ENCODE results near the gene AMFR. TPM values are rescaled to one million over a fixed set of nuclear protein-coding genes. Genes with fewer than 3 reads are reported as not detected.
A peak's percentile ranks its signal among the peaks of the same experiment; 100 is the strongest.

The AMFR gene
- total RNA-seq, 1 donor from 2014 or later = 266 TPM

DNA sequence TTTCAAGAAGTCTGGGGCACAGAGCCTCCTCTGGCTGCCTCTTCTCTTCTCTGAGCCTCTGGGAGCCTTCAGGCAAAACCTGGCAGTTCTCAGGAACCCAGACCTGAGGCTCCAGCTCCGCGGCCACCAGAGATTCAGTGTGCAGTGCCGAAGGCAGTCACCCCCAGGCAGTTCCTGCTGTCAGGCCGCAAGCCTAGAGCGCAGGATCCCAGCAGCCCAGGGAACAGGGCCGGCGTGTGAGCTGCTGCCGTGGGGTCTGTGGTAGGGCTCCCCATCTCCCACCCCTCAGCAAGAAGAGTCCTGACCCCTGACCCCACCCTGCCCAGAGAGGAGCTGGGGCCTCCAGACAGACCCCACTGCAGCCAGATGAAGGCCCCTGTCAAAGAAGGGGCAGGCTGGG lies 78.2 kb downstream of the AMFR start:
- DNase-seq = no peak

DNA sequence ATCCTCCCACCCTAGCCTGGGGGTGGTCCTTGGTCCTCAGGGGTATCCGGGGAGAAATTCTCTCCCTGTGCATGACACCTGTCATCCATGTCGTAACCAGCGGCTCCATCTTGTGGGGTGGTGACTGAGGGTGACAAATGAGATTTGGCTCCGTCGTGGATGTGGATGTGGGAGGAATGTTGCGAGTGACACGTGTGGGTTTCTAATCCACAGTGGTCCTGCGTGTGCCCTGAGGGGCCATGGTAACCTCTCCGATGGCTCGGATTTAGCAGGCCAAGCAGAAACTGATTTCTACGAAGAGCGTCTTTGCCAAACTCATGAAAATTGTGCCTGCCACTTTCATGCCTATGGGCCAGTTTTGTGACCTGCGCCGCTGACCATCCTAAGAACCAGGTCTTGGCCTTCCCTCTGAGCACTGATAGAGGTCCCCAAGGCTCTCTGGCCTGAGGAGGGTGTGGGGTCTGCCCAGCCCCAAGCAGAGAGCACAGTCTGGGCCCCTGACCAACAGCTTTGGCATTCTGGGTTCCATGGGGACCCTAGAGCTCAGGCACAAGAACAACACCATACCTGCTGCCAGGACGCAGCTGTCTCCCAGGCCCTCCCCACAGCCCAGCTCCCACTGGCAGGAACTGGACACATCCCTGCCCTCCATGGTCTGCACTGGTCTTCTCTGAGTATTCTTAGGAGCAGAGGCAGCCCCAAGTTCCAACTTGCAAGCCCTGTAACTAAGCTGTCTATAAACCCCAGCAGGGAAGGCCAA lies 79.0 kb downstream of the AMFR start:
- DNase-seq = no peak

DNA sequence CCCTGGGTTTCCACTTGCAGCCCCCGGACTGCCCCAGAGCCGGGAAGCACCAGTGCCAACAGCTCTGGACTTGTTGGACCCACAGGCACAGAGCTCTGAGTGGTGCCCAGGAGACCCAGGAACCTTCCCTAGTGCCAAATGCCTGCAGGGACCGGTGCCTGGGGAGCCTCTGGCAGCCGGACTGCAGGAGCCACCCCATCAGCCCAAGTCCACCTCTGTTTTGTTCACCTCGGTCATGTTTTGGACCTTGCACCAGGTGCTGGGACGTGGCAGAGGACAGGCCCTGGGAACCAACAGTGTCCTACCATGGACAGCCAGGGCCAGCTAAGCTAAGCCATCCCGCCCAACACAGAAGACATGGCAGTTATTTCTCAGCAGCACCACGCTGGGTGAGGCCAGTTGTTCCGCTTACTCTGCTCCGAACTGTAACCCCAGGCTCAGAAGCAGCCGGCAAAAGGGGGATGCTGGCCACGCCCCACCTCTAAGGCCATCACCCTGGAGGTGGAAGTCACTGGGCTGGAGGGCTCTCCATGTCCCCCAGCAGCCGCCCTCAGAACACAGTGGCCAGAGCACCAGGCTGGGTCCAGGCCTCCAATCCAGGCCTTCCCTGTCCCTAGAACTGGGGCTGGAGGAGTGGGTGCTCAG lies 79.8 kb downstream of the AMFR start:
- DNase-seq = no peak

DNA sequence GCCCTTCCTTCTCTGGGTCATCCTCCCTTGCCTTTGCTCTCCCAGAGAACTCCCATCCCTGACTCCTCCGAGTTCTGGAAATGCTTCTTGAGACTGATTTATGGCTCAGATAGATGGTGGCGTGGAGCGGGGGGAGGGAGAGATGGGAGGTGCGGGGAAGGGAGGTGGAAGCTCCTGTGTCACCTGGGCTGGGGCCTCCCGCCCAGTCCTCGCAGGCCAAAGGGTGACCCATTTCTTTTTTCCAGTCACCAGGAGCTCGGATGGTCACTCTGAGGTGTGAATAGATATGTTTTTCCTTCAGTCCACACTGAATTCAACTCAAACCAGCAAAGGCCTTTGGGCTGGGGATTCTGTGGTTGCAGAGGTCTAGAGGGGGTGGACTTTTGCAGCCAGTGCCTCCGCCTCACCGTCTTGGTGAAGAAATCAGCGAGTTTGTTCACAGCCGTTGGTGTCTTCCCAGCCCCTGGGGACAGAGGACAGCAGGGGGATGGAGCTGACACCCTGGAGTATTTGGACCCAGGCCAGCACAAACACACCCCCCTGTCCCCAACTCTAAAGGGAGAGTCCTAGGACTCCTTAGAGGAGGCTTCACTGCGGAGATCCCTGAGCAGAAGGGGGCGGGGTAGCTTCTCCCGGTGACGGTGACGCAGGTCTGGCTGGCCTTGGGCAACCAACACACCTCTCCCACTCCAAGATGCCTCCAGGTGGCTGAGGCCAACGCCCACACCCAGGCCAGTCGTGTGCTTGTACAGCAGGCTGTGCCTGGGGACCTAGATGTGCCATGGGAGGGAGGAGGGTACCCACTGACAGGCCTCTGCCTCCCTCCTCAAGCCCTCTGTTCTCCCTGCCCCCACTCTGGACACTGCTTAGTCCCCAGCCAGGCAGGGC lies 80.6 kb downstream of the AMFR start:
- no peak for DNase-seq

DNA sequence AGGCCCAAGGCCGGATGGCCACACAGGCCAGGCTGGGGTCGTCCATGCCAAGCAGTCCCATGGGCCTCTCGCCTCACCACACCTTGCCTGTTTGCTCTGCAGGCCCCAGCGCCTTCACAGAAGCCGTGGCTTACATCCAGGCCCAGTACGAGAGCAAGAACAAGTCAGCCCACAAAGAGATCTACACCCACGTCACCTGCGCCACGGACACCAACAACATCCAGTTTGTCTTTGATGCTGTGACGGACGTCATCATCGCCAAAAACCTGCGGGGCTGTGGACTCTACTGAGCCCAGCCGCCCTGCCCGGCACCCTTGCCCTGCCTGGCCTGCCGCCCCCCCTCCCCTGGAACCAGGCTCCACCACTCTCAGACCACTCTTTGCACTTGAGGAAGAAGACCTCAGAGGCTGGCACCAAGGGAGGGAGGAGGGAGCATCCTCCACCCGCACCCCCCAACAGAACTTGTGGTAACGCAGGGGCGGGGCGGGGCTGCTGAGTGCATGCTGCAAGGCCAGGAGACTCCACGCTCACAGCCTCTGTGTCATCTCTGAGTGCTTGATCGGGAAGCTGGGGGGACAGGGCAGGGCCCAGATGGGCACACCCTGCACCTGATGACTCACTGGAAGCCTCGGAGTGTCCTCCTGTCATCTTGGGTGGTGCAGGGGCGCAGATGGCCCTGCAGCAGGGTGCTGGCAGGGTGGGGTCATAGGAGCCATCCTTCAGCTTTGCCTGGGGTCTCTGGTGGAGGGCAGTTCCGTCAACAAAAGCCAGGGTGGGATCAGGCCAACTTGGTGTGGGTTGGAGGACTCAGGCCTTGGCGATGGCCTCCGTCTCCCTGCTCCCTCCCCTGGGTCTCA lies 81.5 kb downstream of the AMFR start:
- DNase-seq = no peak

DNA sequence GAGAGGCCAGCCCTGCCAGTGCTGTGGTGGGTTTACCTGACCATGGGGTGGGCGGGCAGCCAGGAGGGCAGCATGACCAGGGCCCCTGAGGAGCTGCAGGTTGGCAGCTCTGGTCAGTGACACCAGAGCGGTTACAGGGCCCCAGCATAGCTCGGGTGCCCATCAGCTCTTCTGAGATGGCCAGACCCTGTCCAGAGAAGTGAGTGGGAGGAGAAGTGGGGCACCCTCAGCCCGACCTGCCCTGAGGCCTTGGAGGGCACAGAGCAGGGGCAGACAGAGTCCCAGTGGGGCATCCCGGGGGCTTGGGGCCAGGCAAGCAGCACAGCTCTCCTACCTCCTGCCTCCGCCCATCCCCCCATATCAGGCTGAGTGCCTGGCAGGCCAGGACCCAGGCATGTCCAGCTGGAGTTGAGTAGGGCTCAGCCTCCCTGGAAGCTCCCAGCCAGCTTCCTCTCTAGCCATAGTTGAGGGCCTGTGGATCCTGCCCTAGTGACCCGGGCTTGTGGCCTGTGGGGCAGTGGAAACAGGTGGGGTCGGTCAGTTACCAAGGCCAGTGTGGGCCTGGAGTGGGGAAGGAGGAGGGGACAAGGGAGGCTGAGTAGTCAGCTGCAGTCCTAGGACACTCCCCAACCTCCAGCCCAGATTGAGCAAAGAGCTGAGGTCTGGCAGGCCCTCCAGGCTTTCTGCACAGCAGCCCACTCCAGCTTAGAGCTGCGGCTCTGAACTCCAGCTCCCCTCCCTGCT lies 83.5 kb downstream of the AMFR start:
- no peak for DNase-seq

DNA sequence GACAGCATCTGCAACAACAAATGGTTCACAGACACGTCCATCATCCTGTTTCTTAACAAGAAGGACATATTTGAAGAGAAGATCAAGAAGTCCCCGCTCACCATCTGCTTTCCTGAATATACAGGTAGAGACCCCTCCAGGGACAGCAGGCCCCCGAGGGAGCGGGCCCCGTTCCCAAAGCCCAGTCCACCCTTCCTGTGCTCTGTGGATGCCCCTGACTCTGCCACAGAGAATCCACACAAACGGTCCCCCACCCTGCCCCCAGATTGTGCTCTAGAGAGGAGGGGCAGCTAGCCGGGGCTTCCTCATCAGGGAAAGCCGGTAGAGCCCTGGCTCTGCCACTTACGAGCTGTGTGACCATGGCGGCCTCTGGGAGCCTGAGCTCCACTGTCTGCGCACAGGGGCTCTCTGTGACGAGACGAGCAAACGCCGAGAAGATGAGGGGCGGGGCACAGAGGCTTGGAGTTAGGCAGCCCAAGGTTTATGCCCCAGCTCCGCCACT lies 84.4 kb downstream of the AMFR start:
- DNase-seq = no peak

DNA sequence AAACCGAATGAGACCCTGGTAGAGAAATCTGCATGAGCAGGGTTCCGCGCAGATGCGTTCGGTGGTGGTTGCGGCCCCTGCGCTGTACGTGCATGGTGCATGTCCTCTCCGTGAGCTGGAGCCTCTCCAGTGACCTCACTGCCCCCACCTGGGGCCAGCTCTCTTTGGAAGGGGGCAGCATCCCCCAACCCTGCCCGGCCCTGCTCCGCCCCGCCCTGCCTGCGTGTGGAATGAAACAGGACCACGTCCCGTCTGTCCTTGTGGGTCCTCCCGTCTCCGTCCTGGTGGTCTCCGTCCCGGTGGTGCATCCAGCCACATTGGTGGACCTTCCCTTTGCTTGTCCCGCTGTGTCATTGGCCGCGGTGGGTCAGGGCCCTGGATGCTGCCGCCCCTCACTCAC lies 84.9 kb downstream of the AMFR start:
- no peak for DNase-seq

DNA sequence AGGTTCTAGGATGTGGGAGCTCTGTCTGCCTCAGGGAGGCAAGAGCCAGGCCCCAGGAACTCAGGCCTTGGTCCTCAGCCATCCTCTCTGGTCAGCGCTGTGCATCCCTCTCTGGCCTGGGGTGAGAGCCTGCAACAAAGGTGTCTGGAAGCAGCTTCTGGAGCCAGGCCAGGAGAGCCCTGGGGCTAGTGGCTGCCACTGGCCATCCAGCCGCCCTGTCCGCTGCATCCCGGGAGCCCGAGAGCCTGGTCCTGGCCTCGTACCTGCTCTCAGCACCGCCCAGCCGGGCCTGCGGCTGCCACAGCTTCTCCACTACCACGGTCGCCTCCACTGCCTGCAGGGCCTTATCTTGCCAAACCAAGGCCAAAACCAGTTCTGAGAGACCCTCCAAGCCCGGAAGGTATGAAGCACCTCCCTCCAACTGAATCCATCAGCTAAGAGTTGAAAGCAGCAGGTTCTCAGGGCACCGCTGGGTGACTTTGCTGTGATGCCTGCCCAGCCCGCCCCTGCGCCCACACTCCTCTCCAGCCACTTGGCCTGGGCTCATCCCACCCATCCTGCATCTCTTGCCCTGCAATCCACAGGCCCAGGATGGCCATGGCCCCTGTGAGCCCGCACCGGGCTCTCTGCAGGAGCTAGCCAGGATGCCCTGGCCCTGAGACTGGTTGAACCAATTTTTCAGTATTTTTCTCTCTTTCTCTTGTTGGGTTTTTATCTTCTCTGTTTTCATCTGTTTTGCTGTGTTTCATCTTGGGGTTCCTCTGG lies 85.7 kb downstream of the AMFR start:
- DNase-seq = no peak

DNA sequence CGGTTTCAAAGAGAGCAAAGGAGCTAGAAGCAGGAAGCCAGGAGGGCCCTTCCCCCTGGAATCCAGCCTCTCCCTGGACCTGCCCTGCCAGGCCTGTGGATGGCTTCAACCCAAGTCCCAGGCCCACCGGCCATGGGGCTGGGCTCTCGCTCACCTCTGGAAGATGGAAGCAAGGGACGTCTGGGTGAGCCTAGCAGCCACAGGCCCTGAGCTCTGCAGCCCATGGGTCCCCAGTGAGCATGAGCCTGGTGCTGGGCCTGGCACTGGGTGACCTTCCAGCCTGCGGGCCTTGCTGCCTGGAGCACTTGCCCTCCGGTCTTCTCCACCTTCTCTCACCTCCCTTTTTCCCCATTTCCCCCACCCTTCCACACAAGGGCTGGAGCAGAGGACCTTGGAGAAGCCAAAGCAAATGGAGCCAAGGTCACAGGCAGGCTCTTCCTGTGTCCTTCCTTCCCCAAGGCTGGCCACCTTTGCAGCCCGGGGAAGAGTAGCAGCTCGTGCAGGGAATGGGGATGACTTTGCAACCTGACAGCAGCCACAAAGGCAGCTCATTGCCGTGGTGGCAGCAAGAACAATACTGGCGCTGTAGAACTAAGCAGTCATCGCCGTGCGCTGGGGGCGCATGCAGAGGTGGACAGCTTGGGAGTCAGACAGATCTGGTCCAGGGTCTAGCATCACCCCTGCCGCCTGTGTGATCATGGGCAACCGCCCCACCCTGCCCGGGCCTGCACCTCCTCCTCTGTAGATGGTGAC lies 86.6 kb downstream of the AMFR start:
- no peak for DNase-seq

DNA sequence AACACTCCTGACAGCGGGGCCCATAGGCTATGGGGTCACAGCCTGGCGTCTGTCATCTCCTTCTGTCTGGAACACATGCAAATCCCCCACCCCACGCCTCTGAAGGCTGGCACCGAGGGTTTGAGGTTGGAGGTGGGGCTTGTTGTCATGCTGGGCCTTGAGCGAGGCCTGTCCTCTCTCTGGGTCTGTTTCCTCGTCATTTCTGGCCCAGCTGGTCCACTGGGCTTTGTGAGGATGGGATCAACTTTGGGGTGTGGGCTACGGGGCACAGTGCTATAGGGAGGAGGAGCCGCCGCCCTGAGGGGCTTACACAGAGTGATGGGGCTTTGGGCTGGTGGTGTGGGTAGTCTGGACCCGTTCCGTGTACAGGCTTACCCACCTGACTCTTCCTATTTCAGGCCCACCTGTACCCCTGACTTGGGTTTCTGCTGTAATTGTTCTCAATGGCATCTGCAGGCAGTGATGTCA lies 87.5 kb downstream of the AMFR start:
- DNase-seq = no peak

DNA sequence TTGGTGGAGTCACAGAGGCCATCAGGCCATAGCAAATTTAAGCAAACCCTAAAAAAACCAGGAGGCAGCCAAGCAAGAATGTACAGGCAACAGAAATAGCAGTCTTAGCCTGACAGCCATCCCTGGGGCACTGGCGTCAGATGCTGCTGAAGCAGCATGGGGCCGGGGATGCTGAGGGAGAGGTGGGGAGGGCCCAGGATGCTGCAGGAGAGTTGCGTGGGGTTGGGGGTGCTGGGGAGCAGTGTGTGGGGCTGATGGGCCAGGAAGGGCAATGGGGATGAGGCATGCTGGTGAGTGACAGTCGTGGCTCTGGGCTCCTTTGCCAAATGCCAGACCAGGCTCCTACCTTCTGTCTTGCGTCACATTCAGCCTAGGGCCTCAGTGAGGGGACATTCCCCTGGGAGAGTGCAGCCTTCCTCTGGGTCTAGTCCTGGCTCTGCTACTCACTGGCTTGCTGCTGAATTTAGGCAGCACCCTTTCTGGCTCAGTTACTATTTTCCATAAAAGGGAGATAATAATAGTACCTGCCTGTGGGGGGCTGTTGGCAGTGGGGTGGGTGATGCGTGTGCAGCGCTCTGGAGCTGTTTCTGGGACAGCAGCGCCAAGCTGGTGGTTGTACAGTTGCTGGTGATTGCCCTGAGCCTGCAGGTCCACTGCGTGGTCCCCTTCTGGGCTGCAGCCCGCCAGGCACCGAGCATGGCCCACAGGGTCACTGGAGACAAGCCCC lies 88.1 kb downstream of the AMFR start:
- DNase-seq = no peak

DNA sequence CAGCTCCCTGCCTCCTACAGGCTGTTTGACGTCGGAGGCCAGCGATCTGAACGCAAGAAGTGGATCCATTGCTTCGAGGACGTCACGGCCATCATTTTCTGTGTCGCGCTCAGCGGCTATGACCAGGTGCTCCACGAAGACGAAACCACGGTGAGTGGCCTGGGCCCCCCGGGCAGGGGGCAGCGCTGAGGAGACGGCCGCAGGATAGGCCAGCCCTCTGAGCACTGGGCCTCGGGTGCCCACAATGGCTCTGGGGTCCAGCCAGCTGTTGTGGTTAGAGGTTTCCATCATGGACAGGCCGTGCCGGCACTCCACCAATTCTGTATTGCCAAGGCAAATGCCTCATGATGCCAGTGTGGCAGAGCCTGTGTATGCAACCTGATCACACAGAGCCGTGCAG lies 88.6 kb downstream of the AMFR start:
- no peak for DNase-seq

DNA sequence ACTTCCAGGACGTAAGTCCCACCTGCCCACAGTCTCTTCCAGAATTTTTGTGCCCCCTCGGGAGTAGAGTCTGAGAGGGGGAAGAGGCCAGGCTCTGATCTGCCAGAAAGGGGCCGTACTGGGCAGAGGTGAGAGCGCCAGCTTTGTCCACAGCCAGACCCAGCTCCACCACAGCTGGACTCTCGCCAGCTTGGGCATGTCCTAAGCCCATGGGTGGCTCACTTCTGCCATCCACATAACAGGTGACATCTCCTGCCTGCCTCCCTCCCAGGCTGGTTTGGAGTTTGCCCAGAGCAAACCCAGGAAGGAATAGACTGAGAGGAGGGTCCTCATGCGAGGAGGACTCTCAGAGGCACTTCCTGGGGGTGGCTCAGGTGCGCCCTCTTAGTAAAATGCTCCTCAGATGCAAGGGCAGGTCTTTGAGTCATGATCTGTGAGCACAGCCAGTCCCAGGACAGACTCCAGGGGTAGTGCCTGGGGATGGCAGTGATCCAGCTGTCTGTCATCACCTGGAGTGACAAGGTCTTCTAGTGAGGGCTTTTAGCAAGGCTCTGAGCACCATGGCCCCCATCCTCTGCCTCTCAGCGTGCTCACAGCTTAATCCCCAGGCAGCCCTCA lies 89.2 kb downstream of the AMFR start:
- DNase-seq = no peak

DNA sequence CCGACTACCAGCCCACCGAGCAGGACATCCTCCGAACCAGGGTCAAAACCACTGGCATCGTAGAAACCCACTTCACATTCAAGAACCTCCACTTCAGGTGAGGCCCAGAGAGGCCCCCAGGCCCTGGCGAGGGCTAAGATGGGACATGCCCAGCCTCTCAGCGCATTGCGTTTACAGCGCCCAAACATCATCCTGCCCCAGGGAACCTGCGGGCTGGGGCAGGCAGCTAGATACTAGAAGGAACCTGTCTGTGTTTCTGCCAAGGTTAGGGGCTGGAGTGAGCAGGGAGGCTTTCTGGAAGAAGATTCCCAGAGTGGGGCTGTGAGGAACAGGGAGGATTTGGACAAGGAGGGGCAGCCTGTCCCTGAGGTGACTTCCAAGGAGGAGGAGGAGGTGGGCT lies 90.6 kb downstream of the AMFR start:
- DNase-seq = no peak

DNA sequence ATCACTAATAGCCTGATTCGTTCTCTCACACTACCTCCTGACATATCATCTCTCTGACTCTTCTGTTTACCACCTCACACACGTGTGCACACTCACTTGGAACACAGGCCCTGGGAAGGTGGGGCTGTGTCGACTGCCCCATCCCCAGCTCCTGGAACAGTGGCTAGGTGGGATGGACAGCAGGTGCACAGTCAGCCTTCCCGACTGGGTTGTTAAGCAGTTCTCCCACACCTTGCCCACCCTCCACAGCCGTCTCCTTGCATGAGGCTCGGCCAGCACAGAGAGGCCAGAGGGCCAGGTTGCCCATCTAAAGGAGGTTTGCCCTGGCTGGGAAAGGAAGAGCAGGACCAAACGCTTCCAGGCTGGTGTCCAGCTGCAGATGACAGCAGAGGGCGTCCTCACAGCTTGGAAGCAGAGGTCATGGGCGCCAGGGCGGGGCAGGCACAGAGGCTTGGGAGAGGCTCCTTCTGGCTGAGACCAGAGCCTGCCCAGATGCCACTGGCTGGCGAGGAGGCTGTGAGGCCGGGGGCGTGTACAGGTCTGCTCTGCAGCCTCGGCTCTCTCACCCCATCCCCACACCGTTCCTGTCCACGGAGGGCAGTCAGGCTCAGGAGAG lies 92.8 kb downstream of the AMFR start:
- peak; percentile 33 for DNase-seq

DNA sequence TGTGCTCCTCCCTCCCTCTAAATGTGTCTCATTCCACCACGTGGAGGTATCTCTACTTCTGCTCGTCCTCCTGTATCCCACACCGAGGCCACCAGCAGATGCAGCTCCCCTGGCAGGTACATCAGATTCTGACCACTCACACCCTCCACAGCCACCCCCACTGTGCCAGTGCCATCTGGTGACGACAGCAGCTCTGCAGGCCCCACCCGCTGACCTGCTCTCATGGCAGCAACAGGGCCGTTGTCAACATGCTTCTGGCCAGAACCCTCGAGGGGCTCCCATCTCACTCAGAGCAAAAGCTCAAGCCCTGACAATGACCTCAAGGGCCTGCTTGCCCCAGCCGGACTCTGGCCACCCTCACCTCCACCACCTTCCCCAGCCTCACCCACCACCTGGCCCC lies 93.4 kb downstream of the AMFR start:
- no peak for DNase-seq

DNA sequence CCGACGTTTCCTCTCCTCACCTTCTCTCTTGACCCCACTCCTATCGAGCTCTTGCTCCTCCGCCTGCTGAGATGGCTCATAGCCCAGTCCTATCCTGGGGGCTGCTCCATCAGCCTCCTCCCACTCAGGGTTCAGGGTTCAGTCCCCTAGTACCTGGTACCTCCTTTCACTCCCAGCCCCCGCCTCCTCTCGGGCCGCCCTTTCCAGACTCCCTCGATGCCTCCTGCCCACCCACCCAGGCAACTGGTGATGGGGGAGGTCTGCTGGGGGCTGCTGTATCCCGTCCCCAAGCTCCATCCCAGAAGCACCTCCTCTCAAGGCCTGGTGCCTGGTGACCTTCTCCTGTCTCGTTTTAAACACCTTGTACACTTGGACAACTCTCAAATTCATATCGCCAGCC lies 93.9 kb downstream of the AMFR start:
- DNase-seq = no peak

Measured in occipital lobe (tissue), 2 donors.